Measurements from ENCODE around the gene PARP4. TPM values are rescaled to one million over a fixed set of nuclear protein-coding genes. Genes with fewer than 3 reads are reported as not detected.

The PARP4 gene
- total RNA-seq, 2 donors from 2014 or later = 35.7 to 51.8 TPM

GRCh38 chr13:24495151-24495729, 17.3 kb downstream of the PARP4 start:
- WGBS, 2 experiments (ENCODE audit: insufficient coverage in 1 of 2, insufficient read length in 1 of 2) = 88 to 100% methylated on average over 1 to 3 of the region's 3 CpGs
- Mint-ChIP-seq H3K36me3 (ENCODE audit: low read depth) (peaks cover 71% of the 10 kb centered on the region), H3K4me1 (no peaks in the 10 kb centered on the region), H3K9me3 (no peaks in the 10 kb centered on the region), H3K27ac (no peak overlapping the region), H3K27me3 (ENCODE audit: insufficient read depth) (no peaks in the 10 kb centered on the region), H3K4me3 (no peak overlapping the region)
- TF ChIP-seq, protein P1, sequence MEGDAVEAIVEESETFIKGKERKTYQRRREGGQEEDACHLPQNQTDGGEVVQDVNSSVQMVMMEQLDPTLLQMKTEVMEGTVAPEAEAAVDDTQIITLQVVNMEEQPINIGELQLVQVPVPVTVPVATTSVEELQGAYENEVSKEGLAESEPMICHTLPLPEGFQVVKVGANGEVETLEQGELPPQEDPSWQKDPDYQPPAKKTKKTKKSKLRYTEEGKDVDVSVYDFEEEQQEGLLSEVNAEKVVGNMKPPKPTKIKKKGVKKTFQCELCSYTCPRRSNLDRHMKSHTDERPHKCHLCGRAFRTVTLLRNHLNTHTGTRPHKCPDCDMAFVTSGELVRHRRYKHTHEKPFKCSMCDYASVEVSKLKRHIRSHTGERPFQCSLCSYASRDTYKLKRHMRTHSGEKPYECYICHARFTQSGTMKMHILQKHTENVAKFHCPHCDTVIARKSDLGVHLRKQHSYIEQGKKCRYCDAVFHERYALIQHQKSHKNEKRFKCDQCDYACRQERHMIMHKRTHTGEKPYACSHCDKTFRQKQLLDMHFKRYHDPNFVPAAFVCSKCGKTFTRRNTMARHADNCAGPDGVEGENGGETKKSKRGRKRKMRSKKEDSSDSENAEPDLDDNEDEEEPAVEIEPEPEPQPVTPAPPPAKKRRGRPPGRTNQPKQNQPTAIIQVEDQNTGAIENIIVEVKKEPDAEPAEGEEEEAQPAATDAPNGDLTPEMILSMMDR (conservative IDR thresholded peaks at IDR 0.05) = no peak
- DNase-seq = no peak
- no peaks in the 10 kb centered on the region for H3K27me3 ChIP-seq (ENCODE audit: control insufficient read depth, insufficient read depth, low read length, poor library complexity, severe bottlenecking)
- H3K4me1 ChIP-seq (ENCODE audit: control insufficient read depth, insufficient read depth, low read length) = no peaks in the 10 kb centered on the region
- no peak overlapping the region for H3K4me3 ChIP-seq (ENCODE audit: low read length)
- H3K9ac ChIP-seq (ENCODE audit: extremely low read depth, low read length, poor library complexity, severe bottlenecking) = no peak overlapping the region
- H3K9me3 ChIP-seq (ENCODE audit: control insufficient read depth, low read length) = no peaks in the 10 kb centered on the region
- peaks cover 68% of the 10 kb centered on the region for H3K36me3 ChIP-seq (ENCODE audit: control insufficient read depth, insufficient read depth, low read length)
- no peak overlapping the region for H3K27ac ChIP-seq (ENCODE audit: low read depth, low read length)

DNA sequence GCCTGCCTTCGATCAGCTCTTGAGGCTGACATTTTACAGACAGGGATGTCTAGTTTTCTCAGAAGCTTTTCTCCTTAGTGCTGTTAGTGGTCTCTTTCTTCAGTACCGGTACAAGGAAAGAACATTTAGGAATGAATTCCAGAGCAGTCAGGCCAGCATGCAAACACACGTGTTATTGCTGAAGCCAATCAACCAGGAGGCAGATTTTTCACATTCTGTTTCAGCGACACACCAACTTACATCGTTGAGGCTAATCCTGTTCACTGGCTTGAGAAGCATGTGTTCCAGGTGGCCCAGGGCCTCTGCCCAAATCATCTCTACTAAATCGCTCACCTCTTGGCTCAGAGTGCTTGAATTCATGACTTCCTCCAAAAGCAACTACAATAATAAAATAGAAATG, 19.2 kb downstream of the PARP4 start:
- TF ChIP-seq, protein P1 (conservative IDR thresholded peaks at IDR 0.05) = no peak
- Mint-ChIP-seq H3K4me1 (no peaks in the 10 kb centered on the region), H3K27ac (no peak overlapping the region), H3K36me3 (ENCODE audit: low read depth) (peaks cover 83% of the 10 kb centered on the region), H3K9me3 (no peaks in the 10 kb centered on the region), H3K27me3 (ENCODE audit: insufficient read depth) (no peaks in the 10 kb centered on the region), H3K4me3 (no peak overlapping the region)
- Histone ChIP-seq H3K36me3 (ENCODE audit: control insufficient read depth, insufficient read depth, low read length) (peaks cover 78% of the 10 kb centered on the region), H3K4me3 (ENCODE audit: low read length) (no peak overlapping the region), H3K4me1 (ENCODE audit: control insufficient read depth, insufficient read depth, low read length) (no peaks in the 10 kb centered on the region), H3K9me3 (ENCODE audit: control insufficient read depth, low read length) (no peaks in the 10 kb centered on the region), H3K9ac (ENCODE audit: extremely low read depth, low read length, poor library complexity, severe bottlenecking) (no peak overlapping the region), H3K27ac (ENCODE audit: low read depth, low read length) (no peak overlapping the region), H3K27me3 (ENCODE audit: control insufficient read depth, insufficient read depth, low read length, poor library complexity, severe bottlenecking) (no peaks in the 10 kb centered on the region)
- DNase-seq = no peak
- WGBS, 2 experiments (ENCODE audit: insufficient coverage in 1 of 2, insufficient read length in 1 of 2) = 92 to 96% methylated on average over 5 to 6 of the region's 6 CpGs

DNA sequence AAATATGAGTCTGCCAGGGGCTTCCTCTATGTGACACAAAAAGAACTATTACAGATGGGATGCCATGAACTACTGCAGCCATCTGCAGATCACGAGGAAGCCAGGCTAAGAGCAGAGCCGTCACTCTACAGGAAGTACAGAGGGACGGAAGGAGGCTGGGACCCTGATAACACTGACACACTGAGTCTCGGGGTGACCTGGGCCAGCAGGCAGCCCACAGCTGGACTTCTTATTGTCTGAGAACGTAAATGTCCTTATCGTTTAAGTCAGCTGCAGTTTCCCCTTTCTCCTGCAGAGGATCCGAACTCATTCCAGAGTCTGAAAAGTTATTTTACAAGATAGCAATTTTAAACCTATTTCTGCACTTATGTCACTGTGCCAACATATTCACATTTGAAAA, 20.7 kb downstream of the PARP4 start:
- WGBS, 2 experiments (ENCODE audit: insufficient coverage in 1 of 2, insufficient read length in 1 of 2) = 91 to 95% methylated on average over 7 of the region's 7 CpGs
- Histone ChIP-seq H3K9ac (ENCODE audit: extremely low read depth, low read length, poor library complexity, severe bottlenecking) (no peak overlapping the region), H3K9me3 (ENCODE audit: control insufficient read depth, low read length) (no peaks in the 10 kb centered on the region), H3K4me3 (ENCODE audit: low read length) (no peak overlapping the region), H3K4me1 (ENCODE audit: control insufficient read depth, insufficient read depth, low read length) (no peaks in the 10 kb centered on the region), H3K27me3 (ENCODE audit: control insufficient read depth, insufficient read depth, low read length, poor library complexity, severe bottlenecking) (no peaks in the 10 kb centered on the region), H3K27ac (ENCODE audit: low read depth, low read length) (no peak overlapping the region), H3K36me3 (ENCODE audit: control insufficient read depth, insufficient read depth, low read length) (peaks cover 66% of the 10 kb centered on the region)
- Mint-ChIP-seq H3K9me3 (no peaks in the 10 kb centered on the region), H3K4me1 (no peaks in the 10 kb centered on the region), H3K27ac (no peak overlapping the region), H3K27me3 (ENCODE audit: insufficient read depth) (no peaks in the 10 kb centered on the region), H3K36me3 (ENCODE audit: low read depth) (peaks cover 80% of the 10 kb centered on the region), H3K4me3 (no peak overlapping the region)
- DNase-seq = no peak
- TF ChIP-seq, protein P1 (conservative IDR thresholded peaks at IDR 0.05) = peak; percentile 48

All from endodermal cell (in vitro differentiated cells).